ENCODE results near the gene PPP1R27. TPM values are rescaled to one million over a fixed set of nuclear protein-coding genes. Genes with fewer than 3 reads are reported as not detected.
"Not testable (repeated sequence)": the region's sequence is repeated elsewhere in the genome, so short reads cannot be mapped to it uniquely, and the experiment has no call there.

The PPP1R27 gene
- total and polyA plus RNA-seq, 2 donors = not detected

- H3K4me1 ChIP-seq (ENCODE audit: insufficient read depth) = no peaks in the 10 kb centered on the region
- peaks cover 5% of the 10 kb centered on the region for H3K36me3 ChIP-seq (ENCODE audit: insufficient read depth)
- H3K27ac ChIP-seq (ENCODE audit: low read depth) = peak overlapping the region; percentile 43
- no peak for DNase-seq (ENCODE audit: extremely low spot score)
- no peak overlapping the region for H3K4me3 ChIP-seq (ENCODE audit: low read depth, low read length)
- WGBS = 81% methylated on average over 15 of the region's 15 CpGs
Observed at GRCh38 chr17:81841866-81842265, 7.0 kb upstream of the PPP1R27 start.

DNA sequence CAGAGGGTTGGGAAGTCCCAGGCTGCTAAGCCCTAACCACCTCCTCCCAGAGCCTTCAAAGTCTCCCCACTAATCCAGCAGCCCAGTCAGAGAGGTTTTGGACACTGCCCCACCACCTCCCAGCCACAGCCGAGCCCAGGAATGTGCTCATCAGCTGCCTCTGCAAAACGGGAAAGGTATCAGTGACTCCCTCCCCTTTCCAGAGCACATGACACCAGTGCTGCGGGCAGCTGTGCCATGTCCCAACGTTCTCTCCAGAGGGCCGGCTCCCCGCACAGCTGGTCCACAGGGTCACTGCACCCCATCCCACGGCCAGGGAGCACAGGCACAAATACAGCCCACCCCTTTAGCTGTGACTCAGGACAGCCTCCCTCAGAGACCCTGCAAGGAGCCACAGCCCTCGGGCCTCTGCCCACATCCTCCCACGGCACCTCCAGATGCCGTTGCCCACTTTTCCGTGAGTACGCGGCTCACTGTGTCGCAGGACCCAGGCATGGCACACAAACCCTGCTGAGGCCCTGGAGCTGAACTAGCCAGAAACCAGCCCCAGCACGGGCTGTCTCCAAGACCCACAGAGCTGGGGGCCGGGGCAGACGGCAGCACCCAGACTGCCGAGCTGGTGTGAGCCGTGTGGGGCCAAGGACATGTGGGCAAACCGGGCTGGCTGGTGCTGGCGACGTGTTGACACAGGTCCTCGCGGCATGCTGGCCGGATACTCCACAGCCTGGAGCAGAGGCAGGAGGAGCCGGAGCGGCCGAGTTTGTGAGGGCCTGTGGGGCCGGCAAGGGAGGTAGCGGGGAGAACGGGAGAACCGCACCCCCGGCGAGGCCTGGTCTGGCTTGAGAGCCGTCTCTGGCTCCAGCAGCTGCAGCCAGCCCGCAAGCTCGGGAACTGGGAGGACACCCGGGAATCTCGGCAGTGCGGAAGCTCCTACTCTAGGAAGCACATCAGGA is 6.3 kb upstream of the PPP1R27 start:
- Histone ChIP-seq H3K4me3 (ENCODE audit: low read depth, low read length) (no peak overlapping the region), H3K4me1 (ENCODE audit: insufficient read depth) (no peaks in the 10 kb centered on the region), H3K36me3 (ENCODE audit: insufficient read depth) (peaks cover 5% of the 10 kb centered on the region), H3K27ac (ENCODE audit: low read depth) (peak overlapping the region; percentile 43)
- WGBS = 71% methylated on average over 40 of the region's 40 CpGs
- DNase-seq (ENCODE audit: extremely low spot score) = no peak

- not testable (repeated sequence) for H3K4me1 ChIP-seq (ENCODE audit: insufficient read depth); DNase-seq (ENCODE audit: extremely low spot score); H3K4me3 ChIP-seq (ENCODE audit: low read depth, low read length); H3K27ac ChIP-seq (ENCODE audit: low read depth); H3K36me3 ChIP-seq (ENCODE audit: insufficient read depth)
- WGBS = 94% methylated on average over 5 of the region's 5 CpGs
Observed at GRCh38 chr17:81840059-81840458, 5.2 kb upstream of the PPP1R27 start.

- DNase-seq (ENCODE audit: extremely low spot score) = no peak
- Histone ChIP-seq H3K36me3 (ENCODE audit: insufficient read depth) (no peaks in the 10 kb centered on the region), H3K4me3 (ENCODE audit: low read depth, low read length) (no peak overlapping the region), H3K4me1 (ENCODE audit: insufficient read depth) (no peaks in the 10 kb centered on the region), H3K27ac (ENCODE audit: low read depth) (no peak overlapping the region)
- WGBS = 75% methylated on average over 15 of the region's 15 CpGs
Observed at GRCh38 chr17:81839301-81839700, 4.5 kb upstream of the PPP1R27 start.

GRCh38 chr17:81838753-81839255 is 4.0 kb upstream of the PPP1R27 start:
- no peaks in the 10 kb centered on the region for H3K4me1 ChIP-seq (ENCODE audit: insufficient read depth)
- WGBS = 36% methylated on average over 17 of the region's 17 CpGs
- no peaks in the 10 kb centered on the region for H3K36me3 ChIP-seq (ENCODE audit: insufficient read depth)
- H3K4me3 ChIP-seq (ENCODE audit: low read depth, low read length) = no peak overlapping the region
- no peak overlapping the region for H3K27ac ChIP-seq (ENCODE audit: low read depth)
- no peak for DNase-seq (ENCODE audit: extremely low spot score)

DNA sequence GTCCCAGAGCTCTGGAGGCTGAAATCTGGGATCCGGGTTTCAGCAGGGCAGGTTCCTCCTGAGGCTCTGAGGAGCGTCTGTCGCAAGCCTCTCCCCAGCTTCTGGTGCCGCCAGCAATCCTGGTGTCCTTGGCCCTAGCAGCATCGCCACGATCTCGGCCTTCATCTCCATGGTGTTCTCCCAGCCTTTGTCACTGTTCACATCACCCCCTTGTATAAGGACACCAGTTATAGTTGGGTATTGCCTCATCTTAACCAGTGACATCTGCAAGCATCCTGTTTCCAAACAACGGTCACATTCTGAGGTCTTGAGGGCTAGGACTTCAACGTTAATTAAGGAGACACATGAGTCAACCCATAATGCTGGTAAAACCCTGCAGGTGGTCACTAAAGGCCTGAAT is 2.8 kb upstream of the PPP1R27 start:
- H3K36me3 ChIP-seq (ENCODE audit: insufficient read depth) = no peaks in the 10 kb centered on the region
- WGBS = 79% methylated on average over 9 of the region's 9 CpGs
- no peak for DNase-seq (ENCODE audit: extremely low spot score)
- H3K4me3 ChIP-seq (ENCODE audit: low read depth, low read length) = no peak overlapping the region
- no peak overlapping the region for H3K27ac ChIP-seq (ENCODE audit: low read depth)
- H3K4me1 ChIP-seq (ENCODE audit: insufficient read depth) = no peaks in the 10 kb centered on the region

DNA sequence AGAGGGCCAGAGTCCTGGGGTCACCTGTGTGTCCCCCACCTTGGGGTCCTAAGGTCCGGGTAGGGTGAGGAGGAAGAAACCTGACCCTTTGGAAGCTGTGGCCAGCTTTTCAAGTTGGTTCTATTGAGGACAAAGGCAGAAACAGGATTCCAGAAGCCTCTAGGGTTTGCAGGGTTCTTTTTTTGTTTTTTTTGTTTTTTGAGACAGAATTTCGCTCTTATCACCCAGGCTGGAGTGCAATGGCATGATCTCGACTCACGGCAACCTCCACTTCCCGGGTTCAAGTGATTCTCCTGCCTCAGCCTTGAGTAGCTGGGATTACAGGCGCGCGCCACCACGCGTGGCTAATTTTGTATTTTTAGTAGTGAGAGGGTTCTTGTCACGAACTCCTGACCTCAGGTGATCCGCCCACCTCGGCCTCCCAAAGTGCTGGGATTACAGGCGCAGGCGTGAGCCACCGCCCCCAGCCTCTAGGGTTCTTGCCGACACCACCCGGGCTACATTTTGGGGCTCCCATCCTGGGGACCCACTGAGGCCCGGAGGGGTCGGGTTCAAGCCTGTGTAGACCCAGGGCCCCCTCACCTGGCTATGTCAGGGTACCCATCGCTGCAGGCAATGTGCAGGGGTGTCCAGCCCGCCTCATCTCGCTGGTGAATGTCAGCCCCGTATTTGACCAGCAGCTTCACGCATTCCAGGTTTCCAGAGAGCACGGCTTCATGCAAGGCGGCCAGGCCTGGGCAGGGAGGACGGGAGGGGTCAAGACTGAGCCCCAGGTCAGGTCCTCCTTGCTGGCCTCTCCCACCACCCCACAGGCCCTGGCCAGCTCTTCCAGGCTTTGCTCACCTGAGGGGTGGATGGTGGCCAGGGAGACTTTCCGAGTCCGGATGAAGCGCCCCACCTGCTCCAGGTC is 674 bp downstream of the PPP1R27 start:
- H3K4me1 ChIP-seq (ENCODE audit: insufficient read depth) = no peaks in the 10 kb centered on the region
- peak overlapping the region; percentile 88 for H3K4me3 ChIP-seq (ENCODE audit: low read depth, low read length)
- no peak overlapping the region for H3K27ac ChIP-seq (ENCODE audit: low read depth)
- DNase-seq (ENCODE audit: extremely low spot score) = no peak
- no peaks in the 10 kb centered on the region for H3K36me3 ChIP-seq (ENCODE audit: insufficient read depth)
- 81% methylated on average over 31 of the region's 31 CpGs for WGBS

GRCh38 chr17:81833160-81833920 is 1.5 kb downstream of the PPP1R27 start, which contains the start of gene MCRIP1:
TSS of gene MCRIP1 (minus strand) at chr17:81833291. CDS start at chr17:81824506, 8,785 bp downstream.
- DNase-seq (ENCODE audit: extremely low spot score) = peak; percentile 50
- peak within 1 kb of the TSS; percentile 79 for H3K27ac ChIP-seq (ENCODE audit: low read depth)
- WGBS = 1% methylated on average over 70 of the region's 76 CpGs
- H3K4me1 ChIP-seq (ENCODE audit: insufficient read depth) = no peaks in the 10 kb centered on the region
- H3K36me3 ChIP-seq (ENCODE audit: insufficient read depth) = no peaks in the 10 kb centered on the region
- H3K4me3 ChIP-seq (ENCODE audit: low read depth, low read length) = peak within 1 kb of the TSS; percentile 88

DNA sequence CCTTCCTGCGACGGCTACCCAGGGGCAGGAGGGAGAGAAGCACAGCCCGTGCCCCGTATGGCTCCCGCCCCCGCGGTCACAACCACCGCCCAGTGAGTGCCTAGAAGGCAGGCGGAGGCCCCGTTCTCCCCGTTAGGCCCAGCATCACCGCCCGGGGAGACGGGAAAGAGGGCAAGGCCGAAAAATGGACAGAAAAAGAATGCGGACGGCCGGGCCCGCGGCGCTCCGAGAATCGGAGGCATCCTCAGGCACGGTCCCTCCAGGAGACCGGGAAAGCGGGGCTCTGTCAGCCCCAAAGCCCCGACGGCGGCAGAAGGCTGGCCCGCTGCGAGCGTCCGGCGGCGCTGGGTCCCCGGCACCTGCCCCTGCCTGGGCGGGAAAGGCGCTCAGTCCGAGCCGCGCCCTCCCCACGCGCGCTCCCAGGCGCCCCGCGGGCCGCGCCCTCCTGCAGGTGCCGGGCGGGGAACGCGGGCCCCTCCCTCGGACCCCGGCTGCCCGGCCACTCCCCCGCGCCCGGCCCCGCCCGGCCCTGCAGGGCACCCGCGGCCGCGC is 2.2 kb downstream of the PPP1R27 start:
- H3K4me1 ChIP-seq (ENCODE audit: insufficient read depth) = no peaks in the 10 kb centered on the region
- peak overlapping the region; percentile 88 for H3K4me3 ChIP-seq (ENCODE audit: low read depth, low read length)
- H3K27ac ChIP-seq (ENCODE audit: low read depth) = peak overlapping the region; percentile 73
- whole genome bisulfite sequencing = under 1% methylated on average over 65 of the region's 65 CpGs
- DNase-seq (ENCODE audit: extremely low spot score) = no peak
- H3K36me3 ChIP-seq (ENCODE audit: insufficient read depth) = no peaks in the 10 kb centered on the region

DNA sequence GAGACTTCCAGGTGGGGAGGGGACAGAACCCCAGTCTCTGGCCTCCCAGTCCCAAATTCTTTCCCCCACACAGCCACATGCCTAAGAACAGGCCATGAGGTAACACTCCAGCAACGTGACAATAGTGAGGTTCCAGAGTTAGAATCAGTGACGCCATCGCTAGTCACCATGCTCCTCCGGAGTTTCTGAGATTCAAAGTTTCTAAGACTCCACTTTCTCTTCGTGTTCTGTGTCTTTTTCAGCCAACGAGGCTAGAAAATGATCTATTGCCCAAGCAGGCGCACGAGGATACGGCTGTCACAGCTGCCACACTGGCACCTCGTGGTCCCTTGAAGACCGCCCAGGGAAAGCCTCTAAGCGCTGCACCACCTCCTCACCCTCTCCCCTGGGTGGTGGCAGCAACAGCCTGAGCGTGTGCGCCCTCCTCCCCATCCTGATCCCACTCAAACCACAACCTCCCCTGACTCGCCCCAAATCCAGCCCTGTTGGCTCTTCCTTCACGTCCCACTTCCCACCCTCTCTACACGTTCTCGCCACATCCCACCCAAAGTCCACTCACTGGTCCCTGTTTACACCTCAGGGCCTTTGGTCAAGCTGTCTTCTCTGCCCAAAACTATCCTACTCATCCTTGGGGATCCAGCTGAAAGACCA is 2.8 kb downstream of the PPP1R27 start:
- Histone ChIP-seq H3K4me1 (ENCODE audit: insufficient read depth) (no peaks in the 10 kb centered on the region), H3K4me3 (ENCODE audit: low read depth, low read length) (peak overlapping the region; percentile 88), H3K27ac (ENCODE audit: low read depth) (no peak overlapping the region), H3K36me3 (ENCODE audit: insufficient read depth) (no peaks in the 10 kb centered on the region)
- WGBS = 35% methylated on average over 18 of the region's 18 CpGs
- DNase-seq (ENCODE audit: extremely low spot score) = no peak

DNA sequence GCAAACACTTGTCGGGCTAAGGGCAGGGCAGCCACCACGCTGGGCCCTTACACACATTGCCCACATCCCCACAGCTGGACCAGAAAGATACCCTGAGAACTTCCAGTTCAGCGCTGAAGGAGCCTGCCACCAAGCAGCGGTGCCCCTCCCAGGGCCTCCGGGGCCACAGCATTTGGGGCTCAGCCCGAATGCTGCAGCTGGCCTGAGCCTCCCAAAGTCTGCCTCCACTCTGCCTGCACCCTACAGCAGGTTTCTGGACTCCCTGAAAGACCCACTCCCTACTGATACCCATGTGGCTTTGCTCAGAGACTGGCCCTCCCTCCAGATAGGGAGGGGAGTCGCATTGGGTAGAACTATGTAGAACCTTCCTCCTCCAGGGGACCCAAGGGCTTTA is 3.3 kb downstream of the PPP1R27 start:
- Histone ChIP-seq H3K4me1 (ENCODE audit: insufficient read depth) (no peaks in the 10 kb centered on the region), H3K27ac (ENCODE audit: low read depth) (no peak overlapping the region)

DNA sequence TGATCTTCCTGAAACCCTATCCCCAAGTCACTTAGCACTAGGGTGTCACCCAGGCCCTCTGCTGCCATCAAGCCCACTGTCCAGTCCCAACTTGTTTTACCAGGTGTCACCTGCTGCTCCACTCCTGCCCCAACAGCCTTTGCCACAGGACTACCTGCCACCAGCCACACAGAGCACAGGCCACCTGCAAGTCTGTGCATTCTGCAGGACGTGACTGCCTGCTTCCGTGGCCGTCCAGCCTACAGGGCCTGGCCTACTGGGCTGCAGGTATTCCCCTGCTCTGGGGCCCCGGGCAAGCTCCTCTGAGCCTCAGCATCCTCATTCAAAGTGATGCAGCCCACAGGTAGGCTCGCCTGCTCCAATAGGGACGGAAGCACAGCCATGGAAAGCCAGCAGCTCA is 5.0 kb downstream of the PPP1R27 start:
- 88% methylated on average over 6 of the region's 6 CpGs for WGBS
- no peaks in the 10 kb centered on the region for H3K36me3 ChIP-seq (ENCODE audit: insufficient read depth)
- no peaks in the 10 kb centered on the region for H3K4me1 ChIP-seq (ENCODE audit: insufficient read depth)
- H3K27ac ChIP-seq (ENCODE audit: low read depth) = no peak overlapping the region
- no peak for DNase-seq (ENCODE audit: extremely low spot score)
- H3K4me3 ChIP-seq (ENCODE audit: low read depth, low read length) = no peak overlapping the region

More for the DNA sequence above, 3.3 kb downstream of the PPP1R27 start:
- DNase-seq (ENCODE audit: extremely low spot score) = no peak
- no peaks in the 10 kb centered on the region for H3K36me3 ChIP-seq (ENCODE audit: insufficient read depth)
- 91% methylated on average over 7 of the region's 7 CpGs for WGBS
- H3K4me3 ChIP-seq (ENCODE audit: low read depth, low read length) = no peak overlapping the region

Measured in urinary bladder (tissue), 4 donors.